Right cardiac atrium (tissue), 5 donors: ENCODE results near the gene UBXN1. TPM values are rescaled to one million over a fixed set of nuclear protein-coding genes. Genes with fewer than 3 reads are reported as not detected.

Experiments
- ATAC-seq, 2 donors: fragments of 200-7000 bp; cut with Tn5 transposase; one replicate each; pipeline versions ENCODE4 v1.8.0 to v1.9.1; 2020; ENCODE audit warnings: moderate library complexity in 2 of 2, mild to moderate bottlenecking in 1 of 2
- DNase-seq, 3 donors: peaks; one replicate each; pipeline ENCODE4 v3.0.0-alpha.2; 2020
- H3K27ac ChIP-seq: one replicate; pipeline ENCODE4 v1.5.1; 2013; ENCODE audit warnings: mild to moderate bottlenecking, low read length, control low read depth, moderate library complexity
- H3K27me3 ChIP-seq: one replicate; pipeline ENCODE4 v1.6.1; 2013; ENCODE audit not compliant: control insufficient read depth, insufficient read depth
- H3K4me1 ChIP-seq: one replicate; pipeline ENCODE4 v1.6.1; 2013; ENCODE audit warnings: low read length; ENCODE audit not compliant: control insufficient read depth, insufficient read depth
- H3K4me3 ChIP-seq: one replicate; pipeline ENCODE4 v1.5.1; 2013; ENCODE audit warnings: low read length, control low read depth
- H3K9me3 ChIP-seq: one replicate; pipeline ENCODE4 v1.6.1; 2013; ENCODE audit warnings: low read length; ENCODE audit not compliant: control insufficient read depth
- WGBS: extraction: QIAGEN DNeasy Blood & Tissue Kit; methylation state at CpG from one replicate; pipeline ENCODE4 v1.1.7; 2013; 5-methylcytosine and 5-hydroxymethylcytosine counted together
- intact Hi-C, 4 donors: fragments of 100-400 bp; cut with DNase I; formaldehyde crosslinking; loops; one replicate each; pipeline versions ENCODE4 v1.11.0 to v1.14.0; 2022 to 2023
- long read RNA-seq, 4 donors: library from polyadenylated mRNA; unstranded; transcript quantifications; one replicate each; pipeline ENCODE4 v2.0.0, GENCODE V29; 2020 to 2021
- polyA plus RNA-seq: library from polyadenylated mRNA; stranded (reverse); fragments of 200-250 nt; gene quantifications from one replicate; pipeline ENCODE4 v1.2.3, GENCODE V29; 2013
- total RNA-seq, 4 donors: library from RNA; stranded (reverse); fragmentation: NEBNext Ultra II Directional; extraction: Animal tissue kit (Norgen Biotek cat#: 25700); gene quantifications; one replicate each; pipeline ENCODE4 v1.2.1, GENCODE V29; 2021
- donor health status: healthy with polysubstance abuse.
- donor health status: DM: no; HTN: yes; CAD: no.
- donor health status: DM: no; HTN: no; CAD: no.
- donor health status: DM: no; HTN: yes; CAD: no; lungs with severe emphysema.
- donor health status: DM: yes; HTN: yes; CAD: no.

Gene UBXN1
- total RNA-seq = 10 to 100 TPM; 76.6 to 95.7 (median 83.6) TPM
- polyA plus RNA-seq = 101 TPM
- long read RNA-seq, donor 1, transcript UBXN1-217 (10 exons, 943 nt) = minor isoform, 14 of 193 reads
- long read RNA-seq, donor 1, transcript UBXN1-202 (9 exons, 1,153 nt) = major isoform, 162 of 193 reads
- long read RNA-seq, donor 1, partial matches to known transcripts = 6 of 193 reads
- long read RNA-seq, donor 1, other reads (novel, unspliced or antisense) = 7 of 193 reads
- long read RNA-seq, donor 2, transcript UBXN1-202 (9 exons, 1,153 nt) = major isoform, 69 of 79 reads
- long read RNA-seq, donor 2, partial matches to known transcripts = 2 of 79 reads
- long read RNA-seq, donor 2, other reads (novel, unspliced or antisense) = 1 of 79 reads
- long read RNA-seq, donor 3, transcript UBXN1-217 (10 exons, 943 nt) = minor isoform, 15 of 382 reads
- long read RNA-seq, donor 3, transcript UBXN1-206 (8 exons, 1,257 nt) = minor isoform, 16 of 382 reads
- long read RNA-seq, donor 3, transcript UBXN1-202 (9 exons, 1,153 nt) = major isoform, 315 of 382 reads
- long read RNA-seq, donor 3, partial matches to known transcripts = 10 of 382 reads
- long read RNA-seq, donor 3, other reads (novel, unspliced or antisense) = 19 of 382 reads
- long read RNA-seq, donor 4, transcript UBXN1-202 (9 exons, 1,153 nt) = major isoform, 100 of 118 reads
- long read RNA-seq, donor 4, transcript UBXN1-217 (10 exons, 943 nt) = minor isoform, 5 of 118 reads
- long read RNA-seq, donor 4, partial matches to known transcripts = 9 of 118 reads
- long read RNA-seq, donor 4, other reads (novel, unspliced or antisense) = 3 of 118 reads

- peaks cover 3% of the 10 kb centered on the region for H3K4me1 ChIP-seq
- H3K27ac ChIP-seq = peak within 1 kb of the TSS; percentile 79
- H3K4me3 ChIP-seq = peak within 1 kb of the TSS; percentile 85
- DNase-seq (peak; percentile 96 to 97 (median 96)), ATAC-seq (peak; percentile 90 to 94)
- H3K27me3 ChIP-seq = no peaks in the 10 kb centered on the region
- no peaks in the 10 kb centered on the region for H3K9me3 ChIP-seq
- 5% methylated on average over 55 of the region's 55 CpGs for WGBS
- intact Hi-C loops = no loop called here
Observed at GRCh38 chr11:62678770-62679696, at the start of gene UBXN1. UBXN1 (minus strand) TSS chr11:62679073; CDS start chr11:62678923, 150 bp downstream.

GRCh38 chr11:62728171-62728988, 49.5 kb upstream of the UBXN1 start, which contains the start of gene TTC9C:
TTC9C (plus strand) TSS chr11:62728486; CDS start chr11:62728849, 363 bp downstream.
- Histone ChIP-seq H3K27ac (peak within 1 kb of the TSS; percentile 100), H3K9me3 (no peaks in the 10 kb centered on the region), H3K4me3 (peak within 1 kb of the TSS; percentile 90), H3K27me3 (no peaks in the 10 kb centered on the region), H3K4me1 (peaks cover 2% of the 10 kb centered on the region)
- ATAC-seq (peak; percentile 80 to 83), DNase-seq (peak; percentile 87 to 94 (median 91))
- intact Hi-C loops = no loop called here
- under 1% methylated on average over 29 of the region's 29 CpGs for WGBS

DNA sequence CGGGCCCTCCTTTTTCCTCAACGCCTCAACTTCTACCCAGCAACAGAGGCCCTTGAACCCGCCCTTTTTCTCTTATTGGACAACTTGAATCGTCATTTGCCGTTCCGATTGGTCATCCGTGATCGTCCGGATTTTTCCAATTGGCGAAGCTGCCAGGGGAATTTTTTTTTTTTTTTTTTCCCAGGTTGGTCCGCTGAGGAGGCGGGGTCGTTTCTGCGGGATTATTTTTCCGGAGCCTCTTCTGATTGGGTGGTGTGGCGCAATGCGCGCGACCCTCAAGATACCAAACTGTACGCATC, 48.9 kb upstream of the UBXN1 start:
- Histone ChIP-seq H3K9me3 (no peaks in the 10 kb centered on the region), H3K4me3 (peak overlapping the region; percentile 90), H3K27ac (peak overlapping the region; percentile 100), H3K4me1 (peaks cover 2% of the 10 kb centered on the region), H3K27me3 (no peaks in the 10 kb centered on the region)
- DNase-seq (peak; percentile 85 to 93 (median 90)), ATAC-seq (peak; percentile 87)
- WGBS = under 1% methylated on average over 20 of the region's 20 CpGs
- intact Hi-C loops = no loop called here

- Histone ChIP-seq H3K27ac (peak within 1 kb of the TSS; percentile 100), H3K9me3 (no peaks in the 10 kb centered on the region), H3K27me3 (no peaks in the 10 kb centered on the region), H3K4me1 (peaks cover 2% of the 10 kb centered on the region), H3K4me3 (peak within 1 kb of the TSS; percentile 90)
- ATAC-seq = peak; percentile 95 to 96
- WGBS = under 1% methylated on average over 72 of the region's 72 CpGs
- intact Hi-C loops = no loop called here
- peak; percentile 99 to 100 (median 100) for DNase-seq
Observed at GRCh38 chr11:62727165-62727871, 48.4 kb upstream of the UBXN1 start, which contains the start of gene HNRNPUL2. HNRNPUL2 (minus strand) TSS chr11:62727457; CDS start chr11:62727156, 301 bp downstream.

- DNase-seq (no peak), ATAC-seq (peak; percentile 3 to 4)
- intact Hi-C loops = no loop called here
- Histone ChIP-seq H3K27me3 (no peaks in the 10 kb centered on the region), H3K27ac (peak overlapping the region; percentile 96), H3K9me3 (no peaks in the 10 kb centered on the region), H3K4me1 (peaks cover 2% of the 10 kb centered on the region), H3K4me3 (peak overlapping the region; percentile 66)
- WGBS = under 1% methylated on average over 37 of the region's 37 CpGs
Observed at GRCh38 chr11:62726915-62727164, 48.0 kb upstream of the UBXN1 start.

DNA sequence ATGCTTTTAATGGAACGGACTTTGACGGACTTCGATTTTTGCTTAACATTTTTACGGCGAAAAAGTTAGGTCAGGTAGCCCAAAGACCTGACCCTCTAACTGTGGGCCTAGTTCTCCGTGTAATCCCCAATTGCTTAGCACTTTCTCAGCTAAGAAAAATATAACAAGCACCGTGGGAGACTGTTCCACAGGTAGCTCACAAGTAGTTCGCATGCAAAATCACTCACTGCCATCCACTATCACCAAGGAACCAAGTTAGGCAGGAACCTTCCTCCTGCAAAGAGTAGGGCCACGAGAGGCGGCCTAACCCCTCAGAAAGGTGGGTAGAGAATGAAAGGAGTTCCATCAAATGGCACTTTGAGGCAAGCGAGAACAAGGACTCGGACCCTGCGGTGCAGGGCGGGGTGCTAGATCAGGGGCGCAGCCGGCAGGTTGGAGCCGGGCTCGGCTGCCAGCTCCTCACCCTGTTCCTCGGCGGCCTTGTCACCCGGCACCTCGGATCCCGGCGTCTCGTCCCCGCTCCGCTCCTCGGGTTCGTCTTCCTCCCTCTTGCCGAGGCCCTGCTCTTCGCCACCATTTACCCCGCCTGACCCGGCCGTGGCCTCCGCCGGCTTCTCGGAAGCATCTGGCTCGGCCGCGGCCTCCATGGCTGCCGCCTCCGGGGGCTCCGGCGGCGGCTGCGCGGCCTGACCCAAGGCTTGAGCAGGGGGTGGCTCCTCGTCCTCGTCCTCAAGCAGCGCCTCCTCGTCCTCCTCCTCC, 47.5 kb upstream of the UBXN1 start:
- under 1% methylated on average over 51 of the region's 51 CpGs for WGBS
- Histone ChIP-seq H3K27me3 (no peaks in the 10 kb centered on the region), H3K9me3 (no peaks in the 10 kb centered on the region), H3K4me3 (peak overlapping the region; percentile 66), H3K4me1 (peaks cover 2% of the 10 kb centered on the region), H3K27ac (peak overlapping the region; percentile 96)
- intact Hi-C loops = no loop called here
- DNase-seq (peak in 2 of 3 donors; percentile 57 to 75), ATAC-seq (no peak)

GRCh38 chr11:62725646-62726045, 46.8 kb upstream of the UBXN1 start:
- H3K27ac ChIP-seq = peak overlapping the region; percentile 66
- DNase-seq (no peak), ATAC-seq (no peak)
- peak overlapping the region; percentile 66 for H3K4me3 ChIP-seq
- H3K9me3 ChIP-seq = no peaks in the 10 kb centered on the region
- no peaks in the 10 kb centered on the region for H3K27me3 ChIP-seq
- intact Hi-C loops = no loop called here
- WGBS = 1% methylated on average over 7 of the region's 7 CpGs
- peaks cover 2% of the 10 kb centered on the region for H3K4me1 ChIP-seq

DNA sequence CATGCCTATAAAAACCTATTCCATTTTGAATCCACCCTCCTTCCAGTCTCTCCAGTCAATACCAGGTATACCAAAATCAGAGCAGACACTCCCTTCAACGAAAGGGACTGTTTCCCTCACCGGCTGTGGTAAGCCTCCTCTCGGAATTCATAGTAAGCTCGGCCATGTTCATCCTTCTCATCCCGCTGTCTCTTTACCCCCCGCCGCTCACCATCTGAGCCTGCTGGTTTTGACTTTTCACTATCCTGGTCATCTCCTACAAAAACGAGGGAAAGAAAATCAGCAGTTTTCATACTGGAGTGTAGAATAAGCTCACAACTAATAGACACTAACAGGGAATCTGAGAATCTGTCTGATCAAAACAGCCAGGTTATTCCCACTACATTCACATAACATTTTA, 45.3 kb upstream of the UBXN1 start:
- ATAC-seq (no peak), DNase-seq (no peak)
- 34% methylated on average over 8 of the region's 8 CpGs for WGBS
- Histone ChIP-seq H3K4me3 (peak overlapping the region; percentile 12), H3K27me3 (no peaks in the 10 kb centered on the region), H3K4me1 (no peaks in the 10 kb centered on the region), H3K9me3 (no peaks in the 10 kb centered on the region), H3K27ac (no peak overlapping the region)
- intact Hi-C loops = no loop called here

DNA sequence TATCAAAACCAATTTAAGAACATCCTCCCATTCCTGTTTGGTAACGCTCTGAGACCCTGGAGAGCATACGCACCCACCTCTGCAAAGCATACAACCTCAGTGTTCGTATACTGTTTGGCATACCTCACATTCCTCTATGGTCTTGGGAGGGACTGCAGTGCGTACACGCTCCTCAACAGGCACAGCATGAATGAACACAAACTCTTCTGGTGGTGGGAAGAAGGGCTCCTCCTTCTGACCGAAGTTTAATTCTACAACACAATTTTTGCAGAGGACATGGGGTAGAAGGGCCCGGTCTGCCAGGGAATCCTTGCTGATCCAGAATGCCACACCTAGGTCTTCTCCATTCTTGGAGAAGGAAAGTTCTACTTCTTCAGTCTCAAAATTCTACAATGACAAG, 43.1 kb upstream of the UBXN1 start:
- intact Hi-C loops = no loop called here
- Histone ChIP-seq H3K9me3 (no peaks in the 10 kb centered on the region), H3K27ac (no peak overlapping the region), H3K4me3 (no peak overlapping the region), H3K4me1 (no peaks in the 10 kb centered on the region), H3K27me3 (no peaks in the 10 kb centered on the region)
- ATAC-seq (no peak), DNase-seq (no peak)
- WGBS = 58% methylated on average over 7 of the region's 7 CpGs
